ENCODE measurements around the gene SORCS2. TPM values are rescaled to one million over a fixed set of nuclear protein-coding genes. Genes with fewer than 3 reads are reported as not detected.

Gene SORCS2
- total RNA-seq, 2 experiments from 2014 or later = 0.03 TPM; not detected in 1

DNA sequence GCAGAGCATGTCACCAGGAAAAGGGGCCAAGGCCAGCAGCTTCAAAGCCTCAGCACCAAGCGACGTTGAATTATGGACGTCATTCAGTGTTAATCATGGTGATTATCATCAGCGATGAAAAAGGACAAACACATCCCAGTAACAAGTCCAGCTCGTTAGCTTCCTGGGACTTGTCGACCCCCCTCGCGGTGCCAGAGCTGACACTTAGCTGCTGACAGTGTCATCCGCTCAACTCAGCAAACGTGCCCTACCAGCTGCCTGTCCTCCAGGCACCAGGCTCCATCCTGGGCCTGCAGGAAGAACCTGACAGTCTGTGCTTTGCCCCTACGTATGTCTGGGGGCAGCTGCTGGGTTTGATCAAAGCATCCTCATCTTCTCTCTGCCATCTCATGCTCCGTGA is 379.4 kb downstream of the SORCS2 start:
- Histone ChIP-seq H3K4me2 (ENCODE audit: low read length) (no peak overlapping the region), H3K27ac (ENCODE audit: low read depth, low read length, poor library complexity, severe bottlenecking) (no peak overlapping the region), H3K9me2 (ENCODE audit: insufficient read depth, low read length) (no peaks in the 10 kb centered on the region), H3K9me3 (ENCODE audit: low read length) (0 out of 2 replicates have a peak, but pooled peaks cover 9% of the 10 kb centered on the region), H2AFZ (ENCODE audit: low read length) (no peak overlapping the region), H3K79me2 (ENCODE audit: insufficient read depth, low read depth, low read length) (no peaks in the 10 kb centered on the region), H3K4me1 (ENCODE audit: insufficient read depth, low read length, poor library complexity, severe bottlenecking) (no peaks in the 10 kb centered on the region), H4K20me1 (ENCODE audit: insufficient read depth, low read length) (no peaks in the 10 kb centered on the region), H3K4me3 (ENCODE audit: low read depth, low read length, poor library complexity, severe bottlenecking) (no peak overlapping the region), H3K36me3 (ENCODE audit: insufficient read depth, low read length) (no peaks in the 10 kb centered on the region)
- ChIA-PET CTCF (ENCODE audit: unreplicated experiment) (no interaction called here), POLR2A (interaction anchor here (0.7 kb wide), 1 partner anchor 35 kb away, joined by 3 read pairs; no protein-coding TSS in a partner anchor)
- no peak for TF ChIP-seq EZH2phosphoT487 (IDR thresholded peaks at IDR 0.05; ENCODE audit: borderline replicate concordance, low read depth, low read length)
- TF ChIP-seq CTCF (conservative IDR thresholded peaks at IDR 0.05; ENCODE audit: low read length) = no peak
- DNase-seq (ENCODE audit: low spot score) = no peak
- intact Hi-C loops (cut with micrococcal nuclease; ENCODE audit: unreplicated experiment) = no loop called here
- no TSS peak for BruUV-seq (replicated peaks)

- Histone ChIP-seq H3K79me2 (ENCODE audit: insufficient read depth, low read depth, low read length) (no peaks in the 10 kb centered on the region), H3K4me3 (ENCODE audit: low read depth, low read length, poor library complexity, severe bottlenecking) (no peak overlapping the region), H3K4me2 (ENCODE audit: low read length) (no peak overlapping the region), H2AFZ (ENCODE audit: low read length) (no peak overlapping the region), H4K20me1 (ENCODE audit: insufficient read depth, low read length) (no peaks in the 10 kb centered on the region), H3K27ac (ENCODE audit: low read depth, low read length, poor library complexity, severe bottlenecking) (no peak overlapping the region), H3K9me2 (ENCODE audit: insufficient read depth, low read length) (no peaks in the 10 kb centered on the region), H3K4me1 (ENCODE audit: insufficient read depth, low read length, poor library complexity, severe bottlenecking) (no peaks in the 10 kb centered on the region), H3K9me3 (ENCODE audit: low read length) (0 out of 2 replicates have a peak, but pooled peaks cover 9% of the 10 kb centered on the region), H3K36me3 (ENCODE audit: insufficient read depth, low read length) (no peaks in the 10 kb centered on the region)
- intact Hi-C loops (cut with micrococcal nuclease; ENCODE audit: unreplicated experiment) = no loop called here
- TF ChIP-seq CTCF (conservative IDR thresholded peaks at IDR 0.05; ENCODE audit: low read length) (no peak), EZH2phosphoT487 (IDR thresholded peaks at IDR 0.05; ENCODE audit: borderline replicate concordance, low read depth, low read length) (no peak)
- no peak for DNase-seq (ENCODE audit: low spot score)
- no TSS peak for BruUV-seq (replicated peaks)
- POLR2A ChIA-PET = no interaction called here
- CTCF ChIA-PET (ENCODE audit: unreplicated experiment) = no interaction called here
Measured at GRCh38 chr4:7572894-7573293, 380.6 kb downstream of the SORCS2 start.

DNA sequence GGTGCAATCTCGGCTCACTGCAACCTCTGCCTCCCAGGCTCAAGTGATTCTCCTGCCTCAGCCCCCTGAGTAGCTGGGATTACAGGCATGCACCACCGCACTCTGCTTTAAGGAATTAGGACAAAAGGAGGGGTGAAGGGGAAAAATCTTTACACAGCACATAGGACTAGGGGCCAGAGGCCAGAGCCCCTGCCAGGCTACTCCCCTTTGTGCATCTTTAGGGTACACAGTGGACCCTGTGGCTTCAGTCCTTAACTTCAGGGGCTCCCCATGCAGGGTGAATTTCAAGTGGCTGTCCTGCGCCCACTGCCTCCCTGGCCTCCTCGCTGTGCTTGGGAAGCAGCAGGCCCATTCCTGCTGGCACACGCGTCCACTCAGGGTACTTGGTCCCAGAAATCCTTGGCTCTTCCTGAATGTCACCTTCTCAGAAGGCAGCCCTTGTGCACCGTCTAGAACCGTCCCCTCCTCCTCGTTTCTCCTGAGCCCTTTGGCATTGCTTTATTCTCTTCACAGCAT is 381.3 kb downstream of the SORCS2 start:
- H3K9me2 ChIP-seq (ENCODE audit: insufficient read depth, low read length) = no peaks in the 10 kb centered on the region
- H3K27ac ChIP-seq (ENCODE audit: low read depth, low read length, poor library complexity, severe bottlenecking) = no peak overlapping the region
- intact Hi-C loops (cut with micrococcal nuclease; ENCODE audit: unreplicated experiment) = no loop called here
- H4K20me1 ChIP-seq (ENCODE audit: insufficient read depth, low read length) = no peaks in the 10 kb centered on the region
- ChIA-PET CTCF (ENCODE audit: unreplicated experiment) (no interaction called here), POLR2A (no interaction called here)
- no peak overlapping the region for H3K4me3 ChIP-seq (ENCODE audit: low read depth, low read length, poor library complexity, severe bottlenecking)
- 0 out of 2 replicates have a peak, but pooled peaks cover 9% of the 10 kb centered on the region for H3K9me3 ChIP-seq (ENCODE audit: low read length)
- H2AFZ ChIP-seq (ENCODE audit: low read length) = no peak overlapping the region
- no peak for DNase-seq (ENCODE audit: low spot score)
- no peaks in the 10 kb centered on the region for H3K79me2 ChIP-seq (ENCODE audit: insufficient read depth, low read depth, low read length)
- BruUV-seq (replicated peaks) = no TSS peak
- no peaks in the 10 kb centered on the region for H3K4me1 ChIP-seq (ENCODE audit: insufficient read depth, low read length, poor library complexity, severe bottlenecking)
- no peak for TF ChIP-seq CTCF (conservative IDR thresholded peaks at IDR 0.05; ENCODE audit: low read length)
- no peak for TF ChIP-seq EZH2phosphoT487 (IDR thresholded peaks at IDR 0.05; ENCODE audit: borderline replicate concordance, low read depth, low read length)
- H3K36me3 ChIP-seq (ENCODE audit: insufficient read depth, low read length) = no peaks in the 10 kb centered on the region
- no peak overlapping the region for H3K4me2 ChIP-seq (ENCODE audit: low read length)

Data from OCI-LY7 (cell line).